Superior temporal gyrus (tissue), 1 donor: ENCODE measurements around the gene FOXK1.

Experiments
- DNase-seq: peaks from one replicate; pipeline ENCODE4 v3.0.0-alpha.2; 2016; ENCODE audit errors: extremely low spot score

FOXK1 gene

DNA sequence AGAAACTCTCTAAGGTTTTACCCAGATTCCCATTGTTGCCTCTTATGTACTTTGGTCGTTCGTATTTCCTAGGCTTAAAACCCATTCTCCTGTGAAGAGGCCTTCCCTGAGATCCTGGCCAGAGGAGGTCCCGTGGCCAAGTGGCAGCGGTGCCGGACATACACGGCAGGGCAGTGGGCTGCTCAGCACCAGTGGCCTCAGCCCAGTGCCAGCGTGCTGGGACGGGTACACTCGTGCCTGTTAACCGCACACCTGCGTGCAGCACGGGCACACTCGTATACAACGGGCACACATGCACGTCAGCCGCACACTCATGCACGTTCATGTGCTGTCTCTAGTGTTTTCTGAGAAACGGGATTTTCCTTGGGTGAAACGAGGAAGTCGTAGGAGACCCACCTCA, 40.2 kb downstream of the FOXK1 start:
- no peak for DNase-seq

- DNase-seq, result peak; percentile 29
Observed at GRCh38 chr7:4722960-4723630, 41.0 kb downstream of the FOXK1 start.

DNA sequence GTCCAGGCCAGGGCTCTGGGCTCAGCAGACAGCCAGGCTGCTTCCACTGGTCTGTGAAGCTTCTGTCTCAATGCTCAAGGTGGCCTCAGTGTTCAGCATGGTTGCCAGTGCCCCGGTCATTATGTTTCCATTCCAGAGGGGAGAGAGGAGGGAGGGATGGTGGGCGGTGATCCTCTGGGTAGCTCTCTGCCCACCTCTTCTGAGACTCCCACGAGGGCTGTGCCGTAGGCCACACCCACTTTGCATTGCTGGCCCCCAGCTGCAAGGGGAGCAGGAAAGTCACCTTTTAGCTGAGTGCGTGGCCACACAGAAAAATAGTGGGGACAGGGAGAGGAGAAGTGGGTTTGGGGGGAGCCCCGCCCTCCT, 42.5 kb downstream of the FOXK1 start:
- no peak for DNase-seq

DNA sequence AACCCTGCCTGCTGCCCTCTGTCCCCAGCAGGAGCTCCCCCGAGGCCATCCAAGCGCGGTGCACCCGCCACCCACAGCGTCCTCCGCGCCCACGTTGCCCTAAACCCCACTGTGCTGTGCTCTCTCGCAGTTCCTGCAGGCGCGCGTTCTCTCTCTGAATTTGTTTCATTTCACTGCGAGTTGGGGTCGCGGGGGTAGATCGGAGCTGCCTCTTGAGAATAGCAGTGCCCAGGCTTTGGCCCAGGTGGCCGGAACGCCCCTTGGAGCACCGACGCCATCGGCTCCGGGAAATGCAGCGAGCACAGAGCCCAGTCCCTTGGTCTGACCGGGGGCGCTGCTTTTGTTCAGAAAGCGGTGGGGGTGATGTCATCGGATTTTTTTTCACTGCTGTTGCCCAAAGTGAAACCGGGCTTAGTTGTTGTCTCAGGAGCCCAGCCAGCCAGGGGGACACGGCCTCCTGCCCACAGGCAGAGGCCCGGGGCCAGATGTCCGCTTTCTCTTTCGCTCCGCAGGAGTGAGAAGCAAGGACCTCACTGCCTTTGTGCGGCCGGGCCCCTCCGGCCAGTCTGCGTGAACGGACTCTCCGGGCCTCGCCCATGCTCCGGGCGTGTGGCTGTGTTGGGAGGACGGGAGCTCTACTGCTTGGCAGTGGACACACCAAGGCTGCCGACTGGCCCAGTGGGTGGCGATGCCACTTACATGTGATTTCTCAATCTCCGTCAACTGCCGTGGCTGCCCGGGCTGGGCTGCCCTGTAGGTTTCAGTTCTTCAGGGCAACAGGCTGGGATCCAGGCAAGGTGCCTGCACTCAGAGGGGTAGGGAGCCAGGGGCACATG, 43.1 kb downstream of the FOXK1 start:
- peak; percentile 77 for DNase-seq

DNA sequence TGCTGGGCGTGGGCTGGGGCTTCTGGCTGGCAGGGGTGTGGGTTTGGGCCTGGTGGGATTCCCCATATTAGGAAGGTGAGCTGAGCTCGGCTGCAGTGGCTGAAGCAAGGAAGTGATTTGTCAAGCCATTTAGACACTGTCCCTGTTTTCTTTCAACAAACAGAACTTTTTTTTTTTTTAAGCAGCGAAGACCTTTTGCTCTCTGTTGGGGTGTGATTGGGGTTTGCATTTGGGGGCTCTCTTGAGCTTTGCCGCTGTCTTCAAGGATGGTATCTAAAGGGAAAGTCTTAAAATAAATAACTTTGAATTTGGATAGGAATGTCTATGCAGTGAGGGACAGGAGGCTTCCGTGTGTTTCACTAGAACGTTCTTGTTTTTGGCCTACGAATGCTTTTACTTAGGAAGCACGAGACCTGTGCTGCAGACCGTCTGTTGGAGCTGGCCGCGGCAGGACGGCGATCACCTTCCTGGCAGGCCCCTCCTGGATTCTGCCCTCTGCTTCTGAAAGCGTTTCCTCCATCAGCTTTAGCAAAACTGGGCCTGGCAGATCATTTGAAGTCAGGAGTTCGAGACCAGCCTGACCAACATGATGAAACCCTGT, 43.9 kb downstream of the FOXK1 start:
- no peak for DNase-seq

DNA sequence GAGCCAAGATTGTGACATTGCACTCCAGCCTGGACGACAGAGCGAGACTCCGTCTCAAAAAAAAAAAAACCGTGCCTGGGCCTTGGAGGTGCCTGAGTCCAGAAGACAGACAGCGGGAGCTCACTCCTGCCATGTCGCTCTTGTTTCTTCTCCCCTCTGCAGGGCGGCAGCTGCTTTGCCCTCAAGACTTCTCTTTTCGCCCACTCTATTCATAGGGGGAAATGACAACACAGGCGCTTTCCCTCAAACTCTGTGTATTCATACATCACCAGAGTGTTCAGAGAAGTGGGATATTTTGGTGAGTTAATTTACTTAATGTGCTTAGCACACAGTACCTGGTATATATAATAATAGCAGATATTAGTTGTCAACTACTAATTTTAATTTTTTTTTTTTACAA, 44.5 kb downstream of the FOXK1 start:
- DNase-seq, result peak; percentile 16

GRCh38 chr7:4727914-4728705, 46.0 kb downstream of the FOXK1 start:
- no peak for DNase-seq

DNA sequence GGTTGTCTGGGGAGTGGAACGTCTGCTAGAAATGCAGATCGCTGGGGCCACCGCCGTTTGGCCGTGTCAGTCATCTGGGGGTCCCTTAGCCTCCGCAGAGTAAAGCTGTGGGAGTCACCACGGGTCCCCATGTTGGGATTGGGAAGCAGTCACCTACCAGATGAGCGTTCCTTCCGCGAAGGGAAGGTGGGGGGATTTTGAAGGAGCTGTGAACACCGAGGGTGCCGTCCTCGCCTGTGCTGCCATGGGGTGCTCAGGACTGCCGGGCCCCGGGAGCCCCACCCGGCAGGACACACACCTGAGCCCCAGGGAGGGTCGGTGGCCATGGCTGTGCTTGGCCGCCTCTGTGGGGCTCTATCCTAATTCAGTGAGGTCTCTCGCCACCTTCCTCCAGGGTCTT, 47.2 kb downstream of the FOXK1 start:
- DNase-seq, result no peak

- no peak for DNase-seq
Observed at GRCh38 chr7:4730276-4730675, 48.2 kb downstream of the FOXK1 start.

GRCh38 chr7:4730971-4731370, 48.9 kb downstream of the FOXK1 start:
- DNase-seq, result no peak

DNA sequence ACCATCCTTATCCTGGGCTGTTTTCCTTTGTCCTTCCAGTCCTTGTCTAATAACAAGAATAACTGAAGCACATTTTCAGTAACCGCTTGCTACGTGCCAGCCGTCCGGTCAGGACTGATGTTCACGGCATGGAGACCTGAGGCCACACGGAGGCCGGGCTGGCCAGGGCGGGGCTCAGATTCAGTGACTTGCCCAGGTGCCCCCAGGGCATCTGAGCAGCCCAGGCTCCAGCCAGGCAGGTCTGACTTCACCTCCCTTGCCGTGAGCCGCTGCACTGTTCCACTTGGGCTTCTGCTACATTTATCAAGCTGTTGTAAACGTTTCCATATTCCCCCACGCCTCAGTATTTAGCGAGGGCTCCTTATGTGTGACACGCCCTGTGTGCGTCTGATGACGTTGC, 49.7 kb downstream of the FOXK1 start:
- DNase-seq, result no peak

DNA sequence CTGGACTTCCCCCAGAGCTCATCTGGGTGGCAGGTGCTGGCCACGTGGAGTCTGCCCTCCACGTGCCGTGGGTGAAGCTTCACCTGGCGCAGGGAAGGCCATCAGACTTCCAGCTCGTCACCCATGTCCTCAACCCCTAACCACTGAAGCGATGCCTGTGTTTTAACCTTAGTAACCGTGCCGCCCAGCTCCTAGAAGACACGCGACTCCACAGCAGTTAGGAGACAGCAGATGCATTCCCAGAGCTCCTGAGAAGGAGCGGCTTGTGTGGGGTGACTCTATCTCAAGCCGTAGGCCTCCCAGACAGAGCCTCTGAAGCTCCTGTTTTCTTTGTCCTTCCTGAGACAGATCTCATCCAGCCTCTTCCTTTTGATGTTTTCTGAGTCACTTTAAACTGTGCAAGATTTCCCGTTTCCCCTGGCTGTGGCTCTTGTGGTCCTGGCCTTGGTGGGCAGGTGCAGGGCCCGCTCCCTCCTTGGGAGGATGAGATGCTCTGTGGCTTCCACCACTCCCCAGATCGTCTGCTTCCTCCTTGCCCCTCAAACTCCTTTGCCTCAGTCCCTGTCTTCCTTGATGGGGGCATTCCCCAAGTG, 51.9 kb downstream of the FOXK1 start:
- no peak for DNase-seq

DNA sequence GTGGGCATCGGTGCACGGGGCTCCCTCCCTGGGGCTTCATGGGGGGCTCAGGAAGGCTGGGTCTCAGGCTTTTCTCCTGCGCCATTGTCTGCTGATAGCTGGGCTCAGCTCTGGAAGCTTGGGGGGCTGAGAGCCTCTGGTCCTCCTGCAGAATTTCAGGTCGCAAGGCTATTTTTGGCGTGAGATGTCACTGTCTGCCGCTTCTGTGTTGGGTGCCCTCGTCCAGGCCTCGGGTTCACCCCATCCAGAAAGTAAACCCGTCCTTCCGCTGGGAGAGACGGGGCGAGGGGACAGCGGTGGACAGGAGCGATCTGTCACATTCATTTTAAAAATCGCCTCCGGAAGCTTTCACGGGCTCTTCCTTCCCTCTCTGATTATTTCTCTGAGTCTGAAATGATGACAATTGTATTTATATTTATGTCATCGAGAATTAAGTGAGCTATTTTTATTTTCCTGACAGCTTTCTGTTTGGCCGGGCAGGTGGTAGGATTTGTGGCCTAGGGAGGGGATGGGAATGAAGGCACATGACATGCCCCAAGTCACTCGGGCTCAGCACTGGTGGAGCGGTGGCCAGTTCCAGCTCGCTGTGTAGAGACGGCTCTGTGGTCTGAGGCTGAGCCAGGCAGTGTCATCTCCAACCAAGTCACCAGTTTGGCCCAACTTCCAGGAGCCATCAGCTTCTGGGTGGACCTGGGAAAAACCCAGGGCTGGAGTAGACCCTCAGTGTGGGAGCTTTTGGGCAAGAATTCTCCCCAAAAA, 52.7 kb downstream of the FOXK1 start:
- peak; percentile 69 for DNase-seq

GRCh38 chr7:4737300-4737699, 55.2 kb downstream of the FOXK1 start:
- DNase-seq, result no peak

GRCh38 chr7:4738711-4739527, 56.8 kb downstream of the FOXK1 start:
- DNase-seq, result peak; percentile 60

DNA sequence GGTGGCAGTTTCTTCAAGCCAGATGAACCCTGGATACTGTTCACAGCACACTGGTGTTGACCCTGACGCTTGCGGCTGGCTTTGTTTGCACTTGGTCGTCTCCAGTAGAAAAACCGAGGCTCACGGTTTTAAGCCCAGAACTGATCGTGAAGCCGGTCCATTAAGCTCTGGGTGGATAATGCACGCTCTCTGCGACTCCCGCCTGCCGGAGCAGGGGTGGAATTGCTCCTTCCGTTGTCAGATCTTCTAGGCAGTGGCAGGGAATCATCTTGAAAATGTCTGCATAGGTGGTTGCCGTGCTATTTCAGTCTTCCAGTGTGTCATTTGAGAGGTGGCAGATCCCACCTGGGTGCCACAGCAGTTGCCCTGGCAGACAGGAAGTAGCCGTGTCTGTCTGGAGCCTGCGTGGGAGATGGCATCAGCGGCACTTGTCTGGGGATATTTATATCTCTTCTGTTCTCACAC, 57.5 kb downstream of the FOXK1 start:
- DNase-seq, result peak; percentile 79

- no peak for DNase-seq
Observed at GRCh38 chr7:4740796-4741195, 58.7 kb downstream of the FOXK1 start.

DNA sequence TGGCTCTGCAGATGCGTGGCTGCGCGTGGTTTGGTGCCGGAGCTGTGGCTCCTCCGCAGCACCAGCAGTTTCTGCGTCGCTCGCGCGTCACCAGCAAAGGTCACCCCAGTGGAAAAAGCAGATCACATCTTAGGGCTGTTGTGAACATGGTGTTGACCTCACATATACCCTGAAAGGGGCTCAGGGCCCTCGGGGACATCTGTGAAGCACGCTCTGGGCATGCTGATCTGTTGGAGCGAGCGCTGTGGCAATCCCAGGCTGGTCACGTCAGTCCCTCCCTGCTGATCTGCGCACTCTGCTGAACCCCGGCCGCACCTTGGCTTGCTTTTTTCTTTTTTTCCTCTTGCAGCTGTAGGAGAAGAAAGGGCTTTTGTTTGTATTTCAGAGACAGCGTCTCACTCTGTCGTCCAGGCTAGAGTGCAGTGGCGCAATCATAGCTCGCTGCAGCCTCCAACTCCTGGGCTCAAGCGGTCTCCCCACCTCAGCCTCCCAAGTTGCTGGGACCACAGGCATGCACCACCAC, 60.0 kb downstream of the FOXK1 start:
- peak; percentile 74 for DNase-seq

GRCh38 chr7:4742852-4743251, 60.8 kb downstream of the FOXK1 start:
- DNase-seq, result no peak
